Measurements from ENCODE around the gene PRKAB1.

PRKAB1 gene

DNA sequence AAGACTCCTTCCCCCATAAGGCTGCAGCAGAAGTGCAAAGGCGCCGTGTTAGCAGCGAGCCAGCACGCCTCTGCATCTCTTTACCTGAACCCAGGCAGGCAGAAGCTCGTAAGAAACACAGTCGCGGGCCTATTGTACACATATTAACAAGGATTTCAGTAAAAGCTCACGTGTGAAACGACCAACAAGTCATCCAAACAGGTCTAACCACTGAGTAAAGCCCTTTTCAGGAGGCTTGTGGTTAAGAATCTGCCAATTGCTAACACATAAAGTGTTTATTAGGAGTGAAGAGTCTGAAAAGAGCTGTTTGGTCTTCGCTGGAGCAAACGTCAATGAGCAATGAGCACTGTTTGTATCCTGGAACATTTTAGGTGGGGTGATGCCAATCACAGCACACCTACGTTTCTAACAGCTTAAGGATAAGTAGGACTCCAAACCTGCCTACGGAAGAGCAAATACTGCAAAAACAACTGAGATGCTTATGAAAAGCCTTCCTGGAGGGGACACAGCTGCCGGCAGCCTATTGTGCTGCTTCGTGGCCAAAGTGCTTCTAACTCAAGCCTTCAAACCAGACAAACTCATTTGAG, 43.1 kb downstream of the PRKAB1 start:
- DNase-seq (ENCODE audit: low read depth) = no peak
- TF ChIP-seq, protein P1, sequence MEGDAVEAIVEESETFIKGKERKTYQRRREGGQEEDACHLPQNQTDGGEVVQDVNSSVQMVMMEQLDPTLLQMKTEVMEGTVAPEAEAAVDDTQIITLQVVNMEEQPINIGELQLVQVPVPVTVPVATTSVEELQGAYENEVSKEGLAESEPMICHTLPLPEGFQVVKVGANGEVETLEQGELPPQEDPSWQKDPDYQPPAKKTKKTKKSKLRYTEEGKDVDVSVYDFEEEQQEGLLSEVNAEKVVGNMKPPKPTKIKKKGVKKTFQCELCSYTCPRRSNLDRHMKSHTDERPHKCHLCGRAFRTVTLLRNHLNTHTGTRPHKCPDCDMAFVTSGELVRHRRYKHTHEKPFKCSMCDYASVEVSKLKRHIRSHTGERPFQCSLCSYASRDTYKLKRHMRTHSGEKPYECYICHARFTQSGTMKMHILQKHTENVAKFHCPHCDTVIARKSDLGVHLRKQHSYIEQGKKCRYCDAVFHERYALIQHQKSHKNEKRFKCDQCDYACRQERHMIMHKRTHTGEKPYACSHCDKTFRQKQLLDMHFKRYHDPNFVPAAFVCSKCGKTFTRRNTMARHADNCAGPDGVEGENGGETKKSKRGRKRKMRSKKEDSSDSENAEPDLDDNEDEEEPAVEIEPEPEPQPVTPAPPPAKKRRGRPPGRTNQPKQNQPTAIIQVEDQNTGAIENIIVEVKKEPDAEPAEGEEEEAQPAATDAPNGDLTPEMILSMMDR (IDR thresholded peaks at IDR 0.05; ENCODE audit: insufficient read depth, low read depth, low read length, missing control alignments) = no peak
- H3K4me3 ChIP-seq (ENCODE audit: low read depth, low read length) = no peak overlapping the region

DNA sequence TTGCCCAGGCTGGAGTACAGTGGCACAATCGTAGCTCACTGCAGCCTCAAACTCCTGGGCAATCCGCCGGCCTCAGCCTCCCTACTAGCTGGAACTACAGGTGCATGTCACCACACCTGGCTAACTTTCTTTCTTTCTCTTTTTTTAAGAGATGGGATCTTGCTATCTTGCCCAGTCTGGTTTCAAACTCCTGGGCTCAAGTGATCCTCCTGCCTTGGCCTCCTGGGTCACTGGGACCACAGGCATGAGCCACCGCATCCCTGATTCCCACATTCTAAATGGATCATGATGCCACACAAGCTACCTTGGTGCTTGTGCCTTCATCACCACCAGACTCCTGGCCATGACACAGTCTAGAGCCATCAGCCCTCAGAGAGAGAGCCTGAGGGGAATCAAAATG, 43.8 kb downstream of the PRKAB1 start:
- no peak overlapping the region for H3K4me3 ChIP-seq (ENCODE audit: low read depth, low read length)
- TF ChIP-seq, protein P1 (IDR thresholded peaks at IDR 0.05; ENCODE audit: insufficient read depth, low read depth, low read length, missing control alignments) = no peak
- no peak for DNase-seq (ENCODE audit: low read depth)

DNA sequence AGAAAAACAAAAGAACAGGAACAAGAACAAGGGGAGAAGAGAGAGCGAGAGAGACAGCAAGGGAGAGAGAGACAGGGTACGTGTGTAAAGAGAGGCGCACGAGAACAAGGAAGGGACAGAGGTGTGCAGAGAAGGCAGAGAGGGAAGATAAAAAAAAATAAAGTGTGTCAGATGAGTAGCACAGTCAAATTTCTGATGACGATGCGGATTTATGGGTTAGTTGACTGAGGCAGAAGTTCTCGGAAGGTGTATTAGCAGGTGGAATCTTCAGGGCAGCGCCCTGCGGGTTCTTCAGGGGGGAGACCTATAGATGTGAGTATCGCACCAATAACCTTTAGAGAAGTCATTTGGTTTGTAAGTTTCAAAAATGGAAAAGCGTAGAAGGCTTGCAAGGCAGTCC, 44.8 kb downstream of the PRKAB1 start:
- no peak overlapping the region for H3K4me3 ChIP-seq (ENCODE audit: low read depth, low read length)
- TF ChIP-seq, protein P1 (IDR thresholded peaks at IDR 0.05; ENCODE audit: insufficient read depth, low read depth, low read length, missing control alignments) = no peak
- no peak for DNase-seq (ENCODE audit: low read depth)

DNA sequence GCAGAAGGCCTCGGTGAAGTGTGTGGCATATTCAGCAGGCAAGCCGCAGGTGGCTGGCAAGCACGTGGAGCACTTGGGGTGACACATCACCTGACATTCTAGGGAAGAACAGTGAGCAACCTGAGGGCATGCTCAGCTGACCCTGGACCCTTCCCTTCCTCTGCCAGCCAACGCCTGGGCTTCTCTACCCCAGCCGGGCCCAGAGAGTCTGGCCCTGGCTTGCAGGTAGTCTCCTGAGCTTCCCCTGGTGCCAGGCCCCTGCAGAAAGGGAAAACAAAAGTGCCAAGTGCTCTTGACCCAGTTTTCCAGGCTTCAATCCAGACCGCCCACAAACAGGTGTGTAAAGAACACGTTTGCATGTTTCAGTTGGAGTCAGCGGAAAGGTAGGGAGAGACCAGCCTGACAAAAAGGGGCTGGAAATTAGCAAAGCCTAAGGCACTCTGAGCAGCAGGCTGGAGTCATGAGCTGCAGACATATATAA, 45.7 kb downstream of the PRKAB1 start:
- DNase-seq (ENCODE audit: low read depth) = no peak
- no peak overlapping the region for H3K4me3 ChIP-seq (ENCODE audit: low read depth, low read length)
- TF ChIP-seq, protein P1 (IDR thresholded peaks at IDR 0.05; ENCODE audit: insufficient read depth, low read depth, low read length, missing control alignments) = no peak

DNA sequence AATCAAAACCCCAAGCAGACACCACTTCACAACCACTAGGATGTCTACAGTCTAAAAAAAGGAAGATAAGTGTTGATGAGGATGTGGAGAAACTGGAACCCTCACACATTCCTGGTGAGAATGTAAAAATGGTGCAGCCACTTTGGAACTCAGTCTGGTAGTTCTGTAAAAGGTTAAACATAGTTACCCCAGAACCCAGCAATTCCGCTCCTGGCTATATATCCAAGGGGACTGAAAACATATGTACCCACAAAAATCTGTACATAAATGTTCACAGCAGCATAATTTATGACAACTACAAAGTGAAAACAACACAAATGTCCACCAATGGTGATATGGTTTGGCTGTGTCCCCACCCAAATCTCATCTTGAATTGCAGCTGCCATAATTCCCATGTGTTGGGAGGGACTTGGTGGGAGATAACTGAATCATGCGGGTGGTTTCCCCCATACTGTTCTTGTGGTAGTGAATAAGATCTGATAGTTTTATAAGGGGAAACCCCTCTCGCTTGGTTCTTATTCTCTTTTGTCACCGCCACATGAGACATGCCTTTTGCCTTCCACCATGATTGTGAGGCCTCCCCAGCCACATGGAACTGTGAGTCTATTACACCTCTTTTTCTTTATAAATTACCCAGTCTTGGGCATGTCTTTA, 46.8 kb downstream of the PRKAB1 start:
- no peak for DNase-seq (ENCODE audit: low read depth)
- H3K4me3 ChIP-seq (ENCODE audit: low read depth, low read length) = no peak overlapping the region
- TF ChIP-seq, protein P1 (IDR thresholded peaks at IDR 0.05; ENCODE audit: insufficient read depth, low read depth, low read length, missing control alignments) = no peak

DNA sequence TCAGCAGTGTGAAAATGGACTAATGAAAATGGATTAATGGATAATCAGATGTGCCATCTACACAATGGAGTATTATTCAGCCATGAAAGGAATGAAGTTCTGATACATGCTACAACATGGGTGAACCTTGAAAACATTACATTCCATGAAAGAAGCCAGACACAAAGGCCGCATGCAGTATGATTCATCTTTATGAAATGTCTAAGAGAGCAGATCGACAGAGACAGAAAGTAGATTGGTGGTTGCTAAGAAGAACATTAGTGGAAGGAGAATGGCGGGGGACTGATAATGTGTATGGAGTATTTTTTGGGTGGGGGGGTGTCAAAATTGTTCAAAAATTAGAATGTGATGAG, 47.3 kb downstream of the PRKAB1 start:
- no peak for DNase-seq (ENCODE audit: low read depth)
- H3K4me3 ChIP-seq (ENCODE audit: low read depth, low read length) = no peak overlapping the region
- TF ChIP-seq, protein P1 (IDR thresholded peaks at IDR 0.05; ENCODE audit: insufficient read depth, low read depth, low read length, missing control alignments) = no peak

DNA sequence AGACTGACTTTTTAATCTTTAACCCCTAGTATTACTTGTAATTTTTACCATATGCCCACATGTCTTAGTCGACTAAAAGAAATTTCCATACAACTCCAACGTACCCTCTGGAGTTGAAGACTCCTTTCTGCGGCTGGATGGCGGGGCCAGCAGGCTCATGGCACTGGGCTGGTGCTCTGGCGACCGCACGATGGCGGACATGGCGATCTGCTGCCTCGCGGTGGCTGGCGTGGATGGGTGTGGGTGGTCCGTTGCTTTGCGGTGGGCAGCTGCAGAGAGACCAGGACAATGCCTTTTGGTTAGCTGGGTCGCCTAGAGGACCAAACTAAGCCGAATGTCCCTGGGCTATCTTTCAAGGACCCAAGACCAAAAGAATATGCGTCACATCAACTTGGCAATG, 50.2 kb downstream of the PRKAB1 start:
- TF ChIP-seq, protein P1 (IDR thresholded peaks at IDR 0.05; ENCODE audit: insufficient read depth, low read depth, low read length, missing control alignments) = no peak
- no peak for DNase-seq (ENCODE audit: low read depth)
- no peak overlapping the region for H3K4me3 ChIP-seq (ENCODE audit: low read depth, low read length)

All from GM12865 (cell line).